Adipocyte (in vitro differentiated cells): ENCODE measurements around the gene SIMC1.

Experiments used
- DNase-seq: peaks from one replicate; pipeline ENCODE4 v3.0.0-alpha.2; 2015; ENCODE audit warnings: low read depth
- H3K27me3 ChIP-seq: replicated peaks from 2 replicates; pipeline ENCODE4 v1.7.0; 2013; ENCODE audit warnings: mild to moderate bottlenecking, low read length, moderate library complexity; ENCODE audit not compliant: control insufficient read depth, insufficient read depth
- H3K36me3 ChIP-seq: 2 replicates; pipeline ENCODE4 v1.7.0; 2013; ENCODE audit warnings: low read length, mild to moderate bottlenecking, moderate library complexity; ENCODE audit not compliant: control insufficient read depth, insufficient read depth, severe bottlenecking
- H3K4me1 ChIP-seq: 2 replicates; pipeline ENCODE4 v1.7.0; 2013; ENCODE audit warnings: mild to moderate bottlenecking, low read length, moderate library complexity; ENCODE audit not compliant: control insufficient read depth, insufficient read depth
- H3K4me3 ChIP-seq: 2 replicates; pipeline ENCODE4 v1.7.0; 2013; ENCODE audit warnings: mild to moderate bottlenecking, low read length, moderate library complexity
- H3K9ac ChIP-seq: 2 replicates; pipeline ENCODE4 v1.7.0; 2013; ENCODE audit warnings: mild to moderate bottlenecking, low read length, moderate library complexity
- H3K9me3 ChIP-seq: 2 replicates; pipeline ENCODE4 v1.7.0; 2013; ENCODE audit warnings: mild to moderate bottlenecking, low read length, moderate library complexity; ENCODE audit not compliant: control insufficient read depth

Gene SIMC1

DNA sequence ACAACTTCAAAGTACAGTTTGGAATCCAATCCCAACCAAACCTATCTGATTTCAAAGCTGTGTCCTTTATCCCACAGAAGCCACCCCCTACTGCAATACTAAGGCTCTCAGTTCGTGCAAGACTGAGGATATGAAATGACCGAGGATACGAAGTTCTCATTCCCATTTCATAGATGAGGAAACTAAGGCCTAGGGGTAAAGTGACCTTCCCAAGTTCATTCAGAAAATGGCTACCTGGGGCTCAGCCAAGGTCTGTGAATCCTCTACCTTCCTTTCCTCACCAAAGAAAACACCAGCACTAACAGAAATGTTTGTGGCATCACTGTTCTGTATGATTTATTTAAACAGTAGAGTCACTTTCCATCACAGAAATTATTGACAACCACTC, 117.9 kb downstream of the SIMC1 start:
- H3K4me1 ChIP-seq: peaks cover 5% of the 10 kb centered on the region
- H3K9ac ChIP-seq: no peak overlapping the region
- no peaks in the 10 kb centered on the region for H3K9me3 ChIP-seq
- peaks cover 50% of the 10 kb centered on the region for H3K36me3 ChIP-seq
- no peak for DNase-seq
- no peaks in the 10 kb centered on the region for H3K27me3 ChIP-seq
- H3K4me3 ChIP-seq: no peak overlapping the region

GRCh38 chr5:176359658-176360057, 121.4 kb downstream of the SIMC1 start:
- H3K4me1 ChIP-seq: peaks cover 9% of the 10 kb centered on the region
- no peaks in the 10 kb centered on the region for H3K27me3 ChIP-seq
- peak overlapping the region; percentile 37 for H3K4me3 ChIP-seq
- H3K9me3 ChIP-seq: no peaks in the 10 kb centered on the region
- DNase-seq: no peak
- H3K36me3 ChIP-seq: peaks cover 20% of the 10 kb centered on the region
- no peak overlapping the region for H3K9ac ChIP-seq

GRCh38 chr5:176360894-176361436, 122.7 kb downstream of the SIMC1 start:
- peak; percentile 55 for DNase-seq

GRCh38 chr5:176361437-176362232, 123.4 kb downstream of the SIMC1 start, which contains the start of gene KIAA1191:
Gene KIAA1191, minus strand, starts transcription at chr5:176361764. Its CDS starts 2,256 bp downstream, at chr5:176359508.
- Histone ChIP-seq H3K36me3 (peaks cover 8% of the 10 kb centered on the region), H3K9ac (peak within 1 kb of the TSS; percentile 96), H3K9me3 (no peaks in the 10 kb centered on the region), H3K27me3 (no peaks in the 10 kb centered on the region), H3K4me3 (peak within 1 kb of the TSS; percentile 94), H3K4me1 (peaks cover 18% of the 10 kb centered on the region)
- DNase-seq: peak; percentile 97

More at GRCh38 chr5:176360894-176361436, 122.7 kb downstream of the SIMC1 start:
- Histone ChIP-seq H3K9ac (peak overlapping the region; percentile 96), H3K27me3 (no peaks in the 10 kb centered on the region), H3K4me3 (peak overlapping the region; percentile 94), H3K9me3 (no peaks in the 10 kb centered on the region), H3K36me3 (peaks cover 15% of the 10 kb centered on the region), H3K4me1 (peaks cover 13% of the 10 kb centered on the region)

GRCh38 chr5:176362233-176362490, 123.9 kb downstream of the SIMC1 start:
- Histone ChIP-seq H3K4me3 (peak overlapping the region; percentile 94), H3K9ac (peak overlapping the region; percentile 96), H3K9me3 (no peaks in the 10 kb centered on the region), H3K36me3 (peaks cover 5% of the 10 kb centered on the region), H3K27me3 (no peaks in the 10 kb centered on the region), H3K4me1 (peaks cover 18% of the 10 kb centered on the region)
- DNase-seq: no peak

- no peaks in the 10 kb centered on the region for H3K9me3 ChIP-seq
- peak overlapping the region; percentile 89 for H3K4me3 ChIP-seq
- H3K27me3 ChIP-seq: no peaks in the 10 kb centered on the region
- DNase-seq: no peak
- peaks cover 14% of the 10 kb centered on the region for H3K4me1 ChIP-seq
- peaks cover 4% of the 10 kb centered on the region for H3K36me3 ChIP-seq
- peak overlapping the region; percentile 89 for H3K9ac ChIP-seq
These were observed 126.6 kb downstream of the SIMC1 start for GRCh38 chr5:176364765-176365350.

DNA sequence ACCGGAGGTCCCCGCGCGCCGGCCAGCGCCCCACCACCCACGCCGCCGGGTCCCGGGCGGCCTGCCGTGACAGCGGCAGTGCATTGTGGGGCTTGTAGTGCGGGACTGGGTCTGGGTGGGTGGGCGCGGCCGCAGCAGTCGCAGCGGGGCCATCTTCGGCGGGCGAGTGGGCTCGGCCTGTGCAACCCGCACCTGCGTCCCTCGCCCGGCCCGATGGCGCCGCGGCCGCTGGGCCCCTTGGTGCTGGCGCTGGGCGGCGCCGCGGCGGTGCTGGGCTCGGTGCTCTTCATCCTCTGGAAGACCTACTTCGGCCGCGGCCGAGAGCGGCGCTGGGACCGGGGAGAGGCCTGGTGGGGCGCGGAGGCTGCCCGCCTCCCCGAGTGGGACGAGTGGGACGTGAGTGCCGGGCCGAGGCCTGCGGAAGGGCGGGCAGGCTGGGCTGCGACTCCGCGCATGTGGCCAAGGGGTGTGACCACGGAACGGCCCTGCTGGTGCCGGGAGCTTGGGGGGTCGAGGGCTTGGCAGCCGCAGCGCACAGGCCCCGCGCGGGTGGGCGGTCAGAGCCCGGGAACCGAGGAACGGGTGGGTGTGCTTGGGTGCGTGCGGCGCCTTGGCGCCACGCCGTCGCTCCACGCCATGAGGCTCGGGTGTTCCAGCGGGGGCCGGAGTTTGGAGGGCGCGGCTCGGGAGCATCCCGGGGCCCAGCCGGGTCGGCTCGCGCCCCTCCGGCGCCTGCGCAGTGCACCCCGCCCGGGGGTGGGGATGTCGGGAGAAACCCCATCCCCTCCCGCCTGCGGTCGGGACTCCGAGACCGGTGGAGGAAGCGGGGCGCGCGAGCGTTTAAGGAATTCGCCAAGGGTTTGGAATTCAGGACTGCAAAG, 127.4 kb downstream of the SIMC1 start, which contains the start of gene ARL10:
Gene ARL10 (plus strand): TSS at position 137 of the 881 bp plus-strand sequence. CDS start 77 bp downstream, at position 214.
- H3K27me3 ChIP-seq: no peaks in the 10 kb centered on the region
- peak; percentile 84 for DNase-seq

GRCh38 chr5:176366232-176366894, 128.1 kb downstream of the SIMC1 start:
- Histone ChIP-seq H3K9me3 (no peaks in the 10 kb centered on the region), H3K27me3 (no peaks in the 10 kb centered on the region), H3K9ac (peak overlapping the region; percentile 89), H3K4me1 (peaks cover 13% of the 10 kb centered on the region), H3K36me3 (peaks cover 4% of the 10 kb centered on the region), H3K4me3 (peak overlapping the region; percentile 89)
- no peak for DNase-seq

More for the DNA sequence above, 127.4 kb downstream of the SIMC1 start, which contains the start of gene ARL10:
- Histone ChIP-seq H3K36me3 (peaks cover 4% of the 10 kb centered on the region), H3K9me3 (no peaks in the 10 kb centered on the region), H3K9ac (peak within 1 kb of the TSS; percentile 89), H3K4me1 (peaks cover 13% of the 10 kb centered on the region), H3K4me3 (peak within 1 kb of the TSS; percentile 89)

- Histone ChIP-seq H3K4me1 (peaks cover 20% of the 10 kb centered on the region), H3K27me3 (no peaks in the 10 kb centered on the region), H3K9ac (no peak overlapping the region), H3K36me3 (peaks cover 4% of the 10 kb centered on the region), H3K4me3 (no peak overlapping the region), H3K9me3 (no peaks in the 10 kb centered on the region)
- DNase-seq: no peak
These were observed 130.5 kb downstream of the SIMC1 start for GRCh38 chr5:176368726-176369125.

- Histone ChIP-seq H3K36me3 (peaks cover 4% of the 10 kb centered on the region), H3K9ac (no peak overlapping the region), H3K9me3 (no peaks in the 10 kb centered on the region), H3K4me1 (peaks cover 18% of the 10 kb centered on the region), H3K4me3 (no peak overlapping the region), H3K27me3 (no peaks in the 10 kb centered on the region)
- no peak for DNase-seq
These were observed 131.9 kb downstream of the SIMC1 start for GRCh38 chr5:176369934-176370711.
